Osteocyte (in vitro differentiated cells): ENCODE data around the gene DCDC2C. TPM values are rescaled to one million over a fixed set of nuclear protein-coding genes. Genes with fewer than 3 reads are reported as not detected.

Experiments used
- DNase-seq: peaks from one replicate; pipeline ENCODE4 v3.0.0; 2021; ENCODE audit warnings: mixed read lengths; ENCODE audit not compliant: unreplicated experiment; ENCODE audit errors: extremely low spot score
- H3K27ac Mint-ChIP-seq: one replicate; pipeline ENCODE4 v1.8.0; 2021; ENCODE audit warnings: mild to moderate bottlenecking, mixed read lengths; ENCODE audit not compliant: unreplicated experiment
- H3K27me3 Mint-ChIP-seq: one replicate; pipeline ENCODE4 v1.8.0; 2021; ENCODE audit warnings: mixed read lengths; ENCODE audit not compliant: unreplicated experiment
- H3K36me3 Mint-ChIP-seq: one replicate; pipeline ENCODE4 v1.8.0; 2021; ENCODE audit warnings: mixed read lengths; ENCODE audit not compliant: unreplicated experiment
- H3K4me1 Mint-ChIP-seq: one replicate; pipeline ENCODE4 v1.8.0; 2021; ENCODE audit warnings: mixed read lengths; ENCODE audit not compliant: unreplicated experiment
- H3K4me3 Mint-ChIP-seq: one replicate; pipeline ENCODE4 v1.8.0; 2021; ENCODE audit warnings: mild to moderate bottlenecking, moderate library complexity, mixed read lengths; ENCODE audit not compliant: unreplicated experiment
- H3K9me3 Mint-ChIP-seq: one replicate; pipeline ENCODE4 v1.8.0; 2021; ENCODE audit warnings: mixed read lengths; ENCODE audit not compliant: unreplicated experiment
- CTCF ChIP-seq: fragments of 200-600 bp; sonication (generic); IDR thresholded peaks from 2 replicates; pipeline ENCODE4 v1.5.0; 2021; ENCODE audit warnings: antibody characterized with exemption, mild to moderate bottlenecking, moderate library complexity
- total RNA-seq: library from RNA; stranded (reverse); gene quantifications from 2 replicates; pipeline ENCODE4 v1.2.1, GENCODE V29; 2021

Gene DCDC2C
- total RNA-seq, 1 donor from 2014 or later: not detected

- Mint-ChIP-seq H3K4me1 (no peaks in the 10 kb centered on the region), H3K9me3 (no peaks in the 10 kb centered on the region), H3K4me3 (no peak overlapping the region), H3K27me3 (peaks cover 2% of the 10 kb centered on the region), H3K27ac (no peak overlapping the region), H3K36me3 (no peaks in the 10 kb centered on the region)
- DNase-seq: peak; percentile 80
- TF ChIP-seq CTCF: no peak
These were observed 36.2 kb upstream of the DCDC2C start for GRCh38 chr2:3667151-3667631.

GRCh38 chr2:3669656-3670055 lies 33.7 kb upstream of the DCDC2C start:
- Mint-ChIP-seq H3K9me3 (no peaks in the 10 kb centered on the region), H3K27ac (no peak overlapping the region), H3K27me3 (no peaks in the 10 kb centered on the region), H3K36me3 (no peaks in the 10 kb centered on the region), H3K4me1 (no peaks in the 10 kb centered on the region), H3K4me3 (no peak overlapping the region)
- peak; percentile 64 for DNase-seq
- no peak for TF ChIP-seq CTCF

GRCh38 chr2:3670376-3670775 lies 33.0 kb upstream of the DCDC2C start:
- Mint-ChIP-seq H3K9me3 (no peaks in the 10 kb centered on the region), H3K4me1 (no peaks in the 10 kb centered on the region), H3K4me3 (no peak overlapping the region)

GRCh38 chr2:3670941-3671340 lies 32.4 kb upstream of the DCDC2C start:
- no peak overlapping the region for H3K4me3 Mint-ChIP-seq
- no peaks in the 10 kb centered on the region for H3K9me3 Mint-ChIP-seq
- H3K4me1 Mint-ChIP-seq: no peaks in the 10 kb centered on the region
- no peak for TF ChIP-seq CTCF
- DNase-seq: peak; percentile 73
- H3K27ac Mint-ChIP-seq: no peak overlapping the region
- no peaks in the 10 kb centered on the region for H3K27me3 Mint-ChIP-seq
- H3K36me3 Mint-ChIP-seq: no peaks in the 10 kb centered on the region

More at GRCh38 chr2:3670376-3670775, 33.0 kb upstream of the DCDC2C start:
- H3K27ac Mint-ChIP-seq: no peak overlapping the region
- no peak for TF ChIP-seq CTCF
- no peaks in the 10 kb centered on the region for H3K27me3 Mint-ChIP-seq
- no peaks in the 10 kb centered on the region for H3K36me3 Mint-ChIP-seq
- peak; percentile 80 for DNase-seq

GRCh38 chr2:3672861-3673678 lies 30.3 kb upstream of the DCDC2C start:
- H3K9me3 Mint-ChIP-seq: no peaks in the 10 kb centered on the region
- peak; percentile 81 for DNase-seq
- H3K4me1 Mint-ChIP-seq: no peaks in the 10 kb centered on the region
- no peaks in the 10 kb centered on the region for H3K27me3 Mint-ChIP-seq
- H3K36me3 Mint-ChIP-seq: no peaks in the 10 kb centered on the region
- H3K27ac Mint-ChIP-seq: no peak overlapping the region
- no peak for TF ChIP-seq CTCF
- no peak overlapping the region for H3K4me3 Mint-ChIP-seq
